Fibroblast of mammary gland (primary cell): ENCODE data around the gene BNC2.

Experiments used
- DNase-seq: peaks from one replicate; pipeline ENCODE4 v3.0.0-alpha.2; 2010; ENCODE audit warnings: low read depth
- H3K4me3 ChIP-seq: 2 replicates; pipeline ENCODE4 v1.5.1; 2011; ENCODE audit warnings: low read depth, mild to moderate bottlenecking, low read length, moderate library complexity; ENCODE audit not compliant: control insufficient read depth
- CTCF ChIP-seq: conservative IDR thresholded peaks from 2 replicates; pipeline ENCODE4 v1.5.1; 2011; ENCODE audit warnings: low read depth, low read length, inconsistent platforms; ENCODE audit not compliant: control insufficient read depth, insufficient read depth

Gene BNC2

DNA sequence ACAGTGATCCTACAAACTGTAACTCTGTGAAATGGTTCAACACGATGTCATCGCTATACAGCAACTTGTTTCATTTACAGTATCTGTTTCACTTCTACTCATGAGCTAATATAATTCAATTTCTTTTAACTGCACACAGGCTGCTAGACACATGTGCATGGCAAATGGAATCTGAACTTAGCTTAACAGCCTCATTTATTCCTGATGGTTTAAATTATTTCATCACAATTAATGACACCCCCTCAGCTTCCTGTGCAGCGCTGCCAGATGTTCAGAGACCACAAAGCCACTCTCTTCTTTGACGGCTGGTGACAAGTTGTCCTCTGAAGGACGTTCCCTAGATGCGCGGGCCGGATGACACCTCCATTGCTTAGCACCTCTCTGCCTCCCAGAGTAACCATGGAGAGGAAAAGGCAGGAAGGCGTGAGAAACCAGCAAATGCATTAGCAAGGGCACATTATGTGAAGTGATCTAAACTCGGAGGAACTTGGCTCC is 191.1 kb downstream of the BNC2 start:
- TF ChIP-seq CTCF, result no peak
- H3K4me3 ChIP-seq, result no peak overlapping the region
- peak; percentile 73 for DNase-seq

- no peak overlapping the region for H3K4me3 ChIP-seq
- TF ChIP-seq CTCF, result no peak
- no peak for DNase-seq
Measured at GRCh38 chr9:16676519-16676918, 194.0 kb downstream of the BNC2 start.

GRCh38 chr9:16675131-16675530 is 195.3 kb downstream of the BNC2 start:
- no peak for TF ChIP-seq CTCF
- H3K4me3 ChIP-seq, result no peak overlapping the region
- DNase-seq, result peak; percentile 77

DNA sequence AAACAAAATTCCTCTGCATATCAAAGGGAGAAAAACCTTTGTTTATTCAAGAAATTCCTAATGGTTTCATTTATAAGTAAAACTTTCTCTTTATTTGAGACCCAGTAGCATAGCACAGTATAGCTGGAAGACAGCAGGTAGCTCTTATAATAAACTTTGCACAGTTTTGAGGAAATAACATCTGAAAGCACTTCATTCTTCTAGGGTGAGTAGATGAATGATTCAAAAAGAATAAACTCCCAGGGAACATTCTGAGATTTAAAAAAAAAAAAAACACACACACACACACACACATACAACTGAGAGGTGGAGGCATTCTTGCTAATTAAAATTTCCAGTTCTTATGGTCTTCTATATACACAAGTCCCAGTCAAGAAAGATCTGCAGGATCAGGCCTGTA is 197.3 kb downstream of the BNC2 start:
- DNase-seq, result peak; percentile 71
- TF ChIP-seq CTCF, result no peak
- no peak overlapping the region for H3K4me3 ChIP-seq

GRCh38 chr9:16672501-16672900 is 198.0 kb downstream of the BNC2 start:
- no peak overlapping the region for H3K4me3 ChIP-seq
- no peak for DNase-seq
- no peak for TF ChIP-seq CTCF

DNA sequence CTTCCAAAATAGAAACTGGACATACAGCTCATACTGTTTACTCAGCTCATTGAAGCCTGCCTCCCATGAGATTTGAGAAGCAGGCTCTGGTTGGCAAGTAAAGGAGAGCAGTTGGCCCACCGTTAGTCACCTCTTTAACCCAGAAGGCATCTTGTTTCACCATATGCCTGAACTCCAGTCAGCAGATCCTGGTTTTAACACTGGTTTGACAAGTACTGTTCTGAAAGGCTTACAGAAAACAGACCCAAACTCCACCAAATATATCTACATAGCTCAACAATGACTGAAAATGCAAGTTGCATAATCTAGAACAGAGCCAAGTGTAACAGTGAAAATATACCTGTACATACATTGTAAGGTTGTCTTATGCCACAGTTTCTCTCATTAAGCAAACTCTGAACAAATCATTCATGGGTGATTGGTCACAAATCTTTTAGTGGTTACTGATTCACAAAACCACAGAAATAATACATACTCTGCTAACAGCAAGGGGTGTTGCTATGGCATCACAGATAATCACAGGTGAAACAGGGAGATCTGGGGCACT is 198.8 kb downstream of the BNC2 start:
- no peak overlapping the region for H3K4me3 ChIP-seq
- DNase-seq, result peak; percentile 99
- TF ChIP-seq CTCF, result no peak

DNA sequence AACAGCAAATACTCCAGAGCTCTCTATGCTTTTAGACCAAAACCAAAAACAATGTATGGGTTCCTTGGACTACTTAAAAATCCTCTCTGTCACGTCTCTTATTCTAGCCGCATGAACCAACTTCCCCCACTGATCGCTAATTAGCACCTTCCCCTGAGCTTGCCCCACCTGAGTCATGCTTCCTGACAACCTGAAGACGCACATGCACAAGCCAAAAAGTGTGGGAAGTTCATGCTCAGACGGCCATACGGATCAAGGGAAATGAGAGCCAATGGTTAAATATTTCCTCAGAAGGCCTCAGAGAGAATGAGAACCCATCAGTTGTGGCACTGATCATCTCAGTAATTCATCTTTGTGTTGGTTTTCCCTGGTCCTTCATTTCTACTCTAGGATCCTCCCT is 199.7 kb downstream of the BNC2 start:
- no peak for DNase-seq
- H3K4me3 ChIP-seq, result no peak overlapping the region
- no peak for TF ChIP-seq CTCF
